ENCODE measurements around the gene CDH24.

GRCh38 chr14:23017091-23017490 lies 40.2 kb downstream of the CDH24 start:
- no peak for TF ChIP-seq GATA2 (IDR thresholded peaks at IDR 0.05; ENCODE audit: low read depth, low read length)
- no peak for TF ChIP-seq GATA3 (IDR thresholded peaks at IDR 0.05; ENCODE audit: low read depth, low read length)

Data from SH-SY5Y (cell line).